Upper lobe of right lung (tissue), 1 donor: ENCODE data around the gene TCN1. TPM values are rescaled to one million over a fixed set of nuclear protein-coding genes. Genes with fewer than 3 reads are reported as not detected.
A peak's percentile ranks its signal among the peaks of the same experiment; 100 is the strongest.
"Not testable (repeated sequence)": the region's sequence is repeated elsewhere in the genome, so short reads cannot be mapped to it uniquely, and the experiment has no call there.

Source experiments
- ATAC-seq: fragments of 200-7000 bp; cut with Tn5 transposase; one replicate; pipeline ENCODE4 v1.9.1; 2020; ENCODE audit warnings: mild to moderate bottlenecking, moderate library complexity
- DNase-seq: peaks from one replicate; pipeline ENCODE4 v3.0.0-alpha.2; 2020
- H3K27ac ChIP-seq: fragments of 200-600 bp; one replicate; pipeline ENCODE4 v1.8.0; 2022
- H3K27me3 ChIP-seq: fragments of 200-600 bp; one replicate; pipeline ENCODE4 v1.8.0; 2022; ENCODE audit warnings: mild to moderate bottlenecking
- H3K36me3 ChIP-seq: fragments of 200-600 bp; one replicate; pipeline ENCODE4 v1.8.0; 2022
- H3K4me1 ChIP-seq: fragments of 200-600 bp; one replicate; pipeline ENCODE4 v1.8.0; 2022
- H3K4me3 ChIP-seq: fragments of 200-600 bp; one replicate; pipeline ENCODE4 v1.8.0; 2022; ENCODE audit warnings: mild to moderate bottlenecking
- H3K9me3 ChIP-seq: fragments of 200-600 bp; one replicate; pipeline ENCODE4 v1.8.0; 2022
- CTCF ChIP-seq: fragments of 200-600 bp; IDR thresholded peaks from one replicate; pipeline ENCODE4 v1.8.0; 2022; ENCODE audit warnings: antibody characterized with exemption
- intact Hi-C: fragments of 100-400 bp; cut with DNase I; formaldehyde crosslinking; loops from one replicate; pipeline ENCODE4 v1.11.0; 2022
- long read RNA-seq: library from polyadenylated mRNA; unstranded; transcript quantifications from one replicate; pipeline ENCODE4 v2.0.0, GENCODE V29; 2021
- total RNA-seq: library from RNA; stranded (reverse); fragmentation: NEBNext Ultra II Directional; extraction: Animal tissue kit (Norgen Biotek cat#: 25700); gene quantifications from one replicate; pipeline ENCODE4 v1.2.1, GENCODE V29; 2021
- donor health status: DM: no; HTN: yes; CAD: no; lungs with severe emphysema.

The TCN1 gene
- not detected for total RNA-seq
- long read RNA-seq = 0 reads

GRCh38 chr11:59866397-59866796 lies at the start of gene TCN1:
TCN1 (minus strand) TSS chr11:59866487; CDS start chr11:59866470, 17 bp downstream.
- intact Hi-C loops = no loop called here
- TF ChIP-seq CTCF = no peak
- Histone ChIP-seq H3K4me1 (no peaks in the 10 kb centered on the region), H3K36me3 (no peaks in the 10 kb centered on the region), H3K9me3 (peaks cover 6% of the 10 kb centered on the region), H3K27ac (no peak within 1 kb of the TSS), H3K4me3 (no peak within 1 kb of the TSS), H3K27me3 (no peaks in the 10 kb centered on the region)
- DNase-seq (no peak), ATAC-seq (peak; percentile 78)

- H3K4me3 ChIP-seq = not testable (repeated sequence)
Observed at GRCh38 chr11:59903569-59903968, 37.3 kb upstream of the TCN1 start.

GRCh38 chr11:59901306-59901705 lies 35.0 kb upstream of the TCN1 start:
- no peak for TF ChIP-seq CTCF
- intact Hi-C loops = no loop called here
- no peak for DNase-seq
- Histone ChIP-seq H3K4me1 (no peaks in the 10 kb centered on the region), H3K27ac (no peak overlapping the region), H3K27me3 (no peaks in the 10 kb centered on the region), H3K9me3 (no peaks in the 10 kb centered on the region), H3K4me3 (no peak overlapping the region), H3K36me3 (no peaks in the 10 kb centered on the region)
- ATAC-seq = no peak

More at GRCh38 chr11:59903569-59903968, 37.3 kb upstream of the TCN1 start:
- H3K27ac ChIP-seq, H3K36me3 ChIP-seq, DNase-seq, H3K4me1 ChIP-seq, ATAC-seq, H3K27me3 ChIP-seq, H3K9me3 ChIP-seq, intact Hi-C loops: not testable (repeated sequence)

- Histone ChIP-seq H3K4me3 (no peak overlapping the region), H3K9me3 (no peaks in the 10 kb centered on the region), H3K27ac (no peak overlapping the region), H3K27me3 (no peaks in the 10 kb centered on the region), H3K4me1 (no peaks in the 10 kb centered on the region), H3K36me3 (no peaks in the 10 kb centered on the region)
- no peak for ATAC-seq
- intact Hi-C loops = no loop called here
- DNase-seq = no peak
- TF ChIP-seq CTCF = no peak
Observed at GRCh38 chr11:59900366-59901126, 34.3 kb upstream of the TCN1 start.

- no peaks in the 10 kb centered on the region for H3K4me1 ChIP-seq
Observed at GRCh38 chr11:59899532-59899931, 33.2 kb upstream of the TCN1 start.

More at GRCh38 chr11:59899532-59899931, 33.2 kb upstream of the TCN1 start:
- Histone ChIP-seq H3K27me3 (no peaks in the 10 kb centered on the region), H3K36me3 (no peaks in the 10 kb centered on the region), H3K4me3 (no peak overlapping the region), H3K9me3 (no peaks in the 10 kb centered on the region), H3K27ac (no peak overlapping the region)
- ATAC-seq (no peak), DNase-seq (no peak)
- intact Hi-C loops = no loop called here
- TF ChIP-seq CTCF = no peak
